HuH-7 (cell line): ENCODE measurements around the gene ZNF205.
"Not testable (repeated sequence)": the region's sequence is repeated elsewhere in the genome, so short reads cannot be mapped to it uniquely, and the experiment has no call there.

ENCODE experiments used
- DNase-seq: peaks from one replicate; pipeline ENCODE4 v3.0.0; 2011; ENCODE audit warnings: low spot score

Gene ZNF205

GRCh38 chr16:3148256-3149192 is 36.1 kb downstream of the ZNF205 start:
- DNase-seq: no peak

- no peak for DNase-seq
These were observed 36.8 kb downstream of the ZNF205 start for GRCh38 chr16:3149193-3149530.

- peak; percentile 79 for DNase-seq
These were observed 37.4 kb downstream of the ZNF205 start for GRCh38 chr16:3149630-3150345.

- peak; percentile 81 for DNase-seq
These were observed 38.2 kb downstream of the ZNF205 start for GRCh38 chr16:3150346-3151218.

GRCh38 chr16:3152027-3152276 is 39.6 kb downstream of the ZNF205 start:
- no peak for DNase-seq

GRCh38 chr16:3152277-3152990 is 40.0 kb downstream of the ZNF205 start:
- DNase-seq: peak; percentile 70

GRCh38 chr16:3152991-3153368 is 40.6 kb downstream of the ZNF205 start:
- DNase-seq: peak; percentile 60

- DNase-seq: no peak
These were observed 42.8 kb downstream of the ZNF205 start for GRCh38 chr16:3155181-3155580.

GRCh38 chr16:3155972-3156371 is 43.6 kb downstream of the ZNF205 start:
- no peak for DNase-seq

- DNase-seq: no peak
These were observed 45.0 kb downstream of the ZNF205 start for GRCh38 chr16:3157229-3158025.

GRCh38 chr16:3158026-3158509 is 45.7 kb downstream of the ZNF205 start:
- no peak for DNase-seq

GRCh38 chr16:3158510-3159314 is 46.3 kb downstream of the ZNF205 start:
- DNase-seq: peak; percentile 97

- DNase-seq: no peak
These were observed 49.0 kb downstream of the ZNF205 start for GRCh38 chr16:3161235-3162018.

GRCh38 chr16:3164121-3164991 is 52.0 kb downstream of the ZNF205 start:
- no peak for DNase-seq

- DNase-seq: no peak
These were observed 52.9 kb downstream of the ZNF205 start for GRCh38 chr16:3165111-3165822.

GRCh38 chr16:3166505-3166886 is 54.1 kb downstream of the ZNF205 start:
- DNase-seq: no peak

GRCh38 chr16:3168729-3169128 is 56.3 kb downstream of the ZNF205 start:
- not testable (repeated sequence) for DNase-seq
